Cerebellar cortex (tissue), 1 donor: ENCODE data around the gene HMBS.

Experiments
- DNase-seq: peaks from one replicate; pipeline ENCODE4 v3.0.0-alpha.2; 2015; ENCODE audit warnings: low spot score

HMBS gene

DNA sequence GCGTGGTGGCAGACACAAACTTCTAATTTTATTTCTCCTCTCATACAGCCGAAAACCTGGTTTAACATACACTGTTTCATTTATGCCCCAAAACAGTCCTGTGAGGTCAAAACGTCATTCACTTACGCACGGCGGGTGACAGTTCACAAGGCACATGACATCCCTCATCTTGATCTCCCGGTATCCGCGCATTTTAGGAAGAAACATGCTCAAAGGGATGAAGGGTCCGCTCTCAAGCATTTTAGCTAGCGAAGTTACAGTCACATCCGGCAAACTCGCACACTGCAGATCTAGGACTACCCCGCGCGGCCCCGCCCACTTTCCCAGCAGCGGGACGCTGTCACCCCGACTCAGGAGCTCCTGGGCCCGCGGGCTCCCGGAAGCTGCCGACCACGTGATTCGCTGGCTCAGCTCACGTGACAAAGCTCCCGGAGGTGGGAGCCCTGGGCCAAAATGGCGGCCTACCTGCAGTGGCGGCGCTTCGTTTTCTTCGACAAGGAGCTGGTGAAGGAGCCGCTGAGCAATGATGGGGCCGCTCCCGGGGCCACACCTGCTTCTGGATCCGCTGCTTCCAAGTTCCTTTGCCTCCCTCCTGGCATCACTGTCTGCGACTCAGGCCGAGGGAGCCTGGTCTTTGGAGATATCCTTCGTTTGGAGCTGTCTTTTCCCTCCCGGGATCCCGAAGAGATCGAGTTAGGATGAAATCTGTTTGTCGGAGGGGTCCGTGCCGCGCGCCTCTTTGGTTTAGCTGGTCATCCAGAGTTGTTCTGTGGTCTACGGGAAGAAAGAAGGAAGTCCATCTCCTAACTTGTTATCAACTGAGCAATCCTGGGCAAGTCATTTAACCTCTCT is 17.1 kb upstream of the HMBS start, which contains the start of gene VPS11:
Gene VPS11 (plus strand): TSS at position 448 of the 852 bp plus-strand sequence. CDS start 6 bp downstream, at position 454.
- DNase-seq = peak; percentile 96

- DNase-seq = no peak
Measured at GRCh38 chr11:119077839-119078238, 6.8 kb upstream of the HMBS start.

GRCh38 chr11:119078675-119079420 is 5.8 kb upstream of the HMBS start:
- no peak for DNase-seq

- no peak for DNase-seq
Measured at GRCh38 chr11:119081682-119082260, 2.9 kb upstream of the HMBS start.

DNA sequence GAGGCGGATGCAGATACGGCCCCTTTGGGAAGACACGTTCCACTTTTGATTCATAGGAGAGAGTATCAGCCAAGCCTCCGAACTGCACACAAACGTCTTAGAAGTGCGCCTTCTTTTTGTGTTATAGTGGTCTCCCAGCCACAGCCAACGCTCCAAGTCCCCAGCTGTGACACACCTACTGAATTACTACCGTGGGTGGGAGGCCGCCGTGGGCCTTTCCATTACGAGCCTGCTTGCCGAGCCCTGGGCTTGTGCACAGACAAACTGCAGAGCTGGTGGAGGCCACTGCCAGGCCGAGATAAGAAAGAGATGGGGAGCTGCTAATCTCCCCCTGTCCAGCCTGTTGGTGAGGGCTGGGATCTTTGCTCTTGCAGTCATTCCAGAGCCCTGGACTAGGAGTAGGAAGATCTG is 761 bp downstream of the HMBS start:
- DNase-seq = no peak

- no peak for DNase-seq
Measured at GRCh38 chr11:119087123-119087522, 2.4 kb downstream of the HMBS start.

- no peak for DNase-seq
Measured at GRCh38 chr11:119087747-119088241, 3.1 kb downstream of the HMBS start.

DNA sequence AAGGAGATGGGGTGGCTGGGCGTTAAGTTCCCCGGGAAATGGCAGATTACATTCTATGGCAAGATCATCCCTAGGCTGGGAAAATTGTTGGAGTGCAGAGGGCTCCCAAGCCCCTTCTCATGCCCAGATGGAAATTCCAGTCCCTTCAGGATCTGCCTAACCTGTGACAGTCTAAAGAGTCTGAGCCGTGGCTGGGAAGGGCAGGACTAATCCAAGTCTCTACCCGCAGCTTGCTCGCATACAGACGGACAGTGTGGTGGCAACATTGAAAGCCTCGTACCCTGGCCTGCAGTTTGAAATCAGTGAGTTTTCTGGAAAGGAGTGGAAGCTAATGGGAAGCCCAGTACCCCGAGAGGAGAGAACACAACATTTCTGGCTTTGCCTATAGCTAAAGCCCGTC is 3.7 kb downstream of the HMBS start:
- no peak for DNase-seq

- no peak for DNase-seq
Measured at GRCh38 chr11:119089319-119089718, 4.6 kb downstream of the HMBS start.

GRCh38 chr11:119091178-119091577 is 6.5 kb downstream of the HMBS start:
- no peak for DNase-seq

DNA sequence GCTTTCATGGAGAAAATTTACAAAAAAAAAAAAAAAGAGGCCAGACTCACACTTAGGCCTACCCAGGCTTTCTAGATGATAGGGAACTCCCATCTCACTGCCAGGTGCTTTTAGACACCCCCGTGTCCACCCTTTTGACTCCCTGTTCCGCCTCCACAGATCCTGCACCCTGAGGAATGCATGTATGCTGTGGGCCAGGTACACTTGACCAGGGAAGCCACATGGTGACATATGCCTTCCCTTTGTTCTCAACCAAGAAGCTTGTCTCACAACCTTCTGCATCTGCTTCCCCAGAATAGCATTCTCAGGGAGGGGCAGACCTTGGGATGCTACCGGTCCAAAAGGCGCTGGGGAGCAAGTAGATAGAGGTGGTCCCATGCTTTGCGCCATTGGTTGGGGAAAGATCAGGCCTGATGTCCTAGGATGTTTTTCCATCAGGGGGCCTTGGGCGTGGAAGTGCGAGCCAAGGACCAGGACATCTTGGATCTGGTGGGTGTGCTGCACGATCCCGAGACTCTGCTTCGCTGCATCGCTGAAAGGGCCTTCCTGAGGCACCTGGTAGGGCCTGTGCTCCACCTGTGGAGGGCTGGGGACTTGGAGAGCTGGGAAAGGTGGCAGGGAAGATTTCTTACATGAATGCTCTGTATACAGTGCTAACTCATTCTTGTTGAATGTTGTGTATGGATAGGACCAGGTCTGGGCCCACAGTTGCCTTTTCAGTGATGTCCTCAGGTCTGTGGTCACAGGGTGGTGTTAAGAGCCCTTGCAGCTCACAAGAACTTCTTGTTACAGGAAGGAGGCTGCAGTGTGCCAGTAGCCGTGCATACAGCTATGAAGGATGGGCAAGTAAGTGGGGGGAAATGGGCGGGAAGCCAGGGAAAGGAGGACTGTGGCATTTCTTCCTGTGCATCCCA is 7.5 kb downstream of the HMBS start:
- DNase-seq = no peak

DNA sequence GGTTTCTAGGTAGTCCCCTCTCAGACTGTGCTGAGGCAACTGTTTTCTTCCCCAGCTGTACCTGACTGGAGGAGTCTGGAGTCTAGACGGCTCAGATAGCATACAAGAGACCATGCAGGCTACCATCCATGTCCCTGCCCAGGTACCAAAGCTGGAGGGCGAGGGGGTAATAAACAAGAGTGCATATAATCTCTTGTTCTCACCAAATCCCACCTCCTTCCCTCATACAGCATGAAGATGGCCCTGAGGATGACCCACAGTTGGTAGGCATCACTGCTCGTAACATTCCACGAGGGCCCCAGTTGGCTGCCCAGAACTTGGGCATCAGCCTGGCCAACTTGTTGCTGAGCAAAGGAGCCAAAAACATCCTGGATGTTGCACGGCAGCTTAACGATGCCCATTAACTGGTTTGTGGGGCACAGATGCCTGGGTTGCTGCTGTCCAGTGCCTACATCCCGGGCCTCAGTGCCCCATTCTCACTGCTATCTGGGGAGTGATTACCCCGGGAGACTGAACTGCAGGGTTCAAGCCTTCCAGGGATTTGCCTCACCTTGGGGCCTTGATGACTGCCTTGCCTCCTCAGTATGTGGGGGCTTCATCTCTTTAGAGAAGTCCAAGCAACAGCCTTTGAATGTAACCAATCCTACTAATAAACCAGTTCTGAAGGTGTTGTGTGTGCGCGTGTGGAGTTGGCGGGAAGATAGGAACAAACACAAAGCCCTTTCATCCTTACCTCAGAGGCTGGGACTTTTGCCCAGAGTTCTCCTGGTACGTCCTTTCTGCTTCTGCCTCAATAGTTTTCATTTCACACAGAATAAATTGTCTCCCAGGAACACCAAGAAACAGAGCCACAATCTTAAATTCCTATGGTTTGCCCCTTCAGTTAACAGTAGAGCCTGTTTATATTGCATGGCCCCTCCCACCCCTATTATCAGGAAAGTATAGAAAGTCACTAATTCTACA is 8.5 kb downstream of the HMBS start:
- peak; percentile 35 for DNase-seq

DNA sequence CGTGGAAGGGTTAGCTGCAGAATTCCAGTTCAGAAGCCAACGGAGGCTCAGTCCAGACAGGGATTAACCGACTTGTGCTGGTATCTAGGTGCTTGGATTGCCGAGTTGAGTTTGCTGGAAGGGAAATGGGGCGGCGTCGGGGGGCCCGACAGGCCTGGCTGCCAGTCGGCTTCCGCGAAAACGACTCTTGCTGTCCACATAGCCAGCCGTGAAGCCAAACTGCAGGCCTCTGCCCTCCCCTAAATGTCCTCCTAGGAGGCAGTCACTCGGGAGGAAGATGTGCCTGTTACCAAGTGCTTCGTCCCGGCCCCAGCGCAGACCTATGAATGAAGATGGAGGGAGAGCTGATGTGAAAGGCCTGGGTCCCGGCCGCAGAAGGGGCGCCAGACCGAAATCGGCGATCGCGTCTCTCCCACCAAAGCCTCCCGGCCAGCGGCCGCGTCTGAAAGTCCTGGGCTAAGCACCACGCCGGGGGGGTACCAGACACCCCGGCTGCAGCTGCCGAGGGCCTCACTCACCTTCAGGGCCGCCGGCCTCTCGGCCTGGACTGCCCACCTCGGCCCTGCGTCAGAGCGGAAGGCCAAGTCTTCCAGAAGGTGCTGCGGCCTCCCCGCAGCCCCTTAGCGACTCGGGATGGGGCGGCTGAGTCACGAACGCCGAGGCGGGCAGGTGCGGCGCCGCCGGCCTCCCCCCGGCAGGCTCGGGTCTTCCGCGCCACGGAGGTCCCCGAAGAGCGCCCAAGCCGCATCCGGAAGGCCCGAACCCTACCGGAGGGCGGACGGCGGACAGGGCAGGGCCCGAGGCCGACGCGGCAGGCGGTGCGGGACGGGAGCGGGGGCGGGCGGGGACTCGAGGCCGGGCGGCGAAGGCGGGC is 9.5 kb downstream of the HMBS start:
- DNase-seq = no peak

GRCh38 chr11:119094816-119095065 is 10.1 kb downstream of the HMBS start:
- DNase-seq = peak; percentile 82

DNA sequence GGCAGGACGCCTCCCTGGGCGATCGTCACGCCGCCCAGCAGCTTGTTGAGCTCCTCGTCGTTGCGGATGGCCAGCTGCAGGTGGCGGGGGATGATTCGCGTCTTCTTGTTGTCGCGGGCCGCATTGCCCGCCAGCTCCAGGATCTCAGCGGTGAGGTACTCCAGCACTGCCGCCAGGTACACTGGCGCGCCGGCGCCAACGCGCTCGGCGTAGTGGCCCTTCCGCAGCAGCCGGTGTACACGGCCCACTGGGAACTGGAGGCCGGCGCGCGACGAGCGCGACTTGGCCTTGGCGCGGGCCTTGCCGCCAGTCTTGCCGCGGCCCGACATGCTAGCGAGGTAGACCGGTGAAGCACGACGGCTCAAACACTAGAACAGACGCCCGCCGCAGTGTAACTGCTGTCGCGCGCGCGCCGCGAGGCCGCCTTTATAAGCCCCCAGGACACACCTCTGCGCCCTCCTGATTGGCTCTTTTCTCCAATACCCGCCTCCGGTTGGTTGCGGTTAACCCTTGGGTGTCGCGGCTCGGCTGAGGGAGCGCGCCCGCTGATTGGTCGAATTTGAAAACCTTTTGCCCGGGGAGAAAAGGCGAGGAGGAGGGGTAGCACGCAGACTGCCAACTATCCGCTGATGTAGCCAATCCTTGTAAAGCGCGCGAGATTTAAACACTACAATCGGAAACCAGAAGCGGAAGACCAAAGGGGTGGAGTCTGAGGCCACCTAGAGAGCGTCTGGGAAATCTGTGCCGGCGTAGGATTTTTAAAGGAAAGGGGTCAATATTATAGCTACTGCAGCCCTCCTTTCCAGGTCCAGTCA is 10.6 kb downstream of the HMBS start:
- DNase-seq = peak; percentile 100

DNA sequence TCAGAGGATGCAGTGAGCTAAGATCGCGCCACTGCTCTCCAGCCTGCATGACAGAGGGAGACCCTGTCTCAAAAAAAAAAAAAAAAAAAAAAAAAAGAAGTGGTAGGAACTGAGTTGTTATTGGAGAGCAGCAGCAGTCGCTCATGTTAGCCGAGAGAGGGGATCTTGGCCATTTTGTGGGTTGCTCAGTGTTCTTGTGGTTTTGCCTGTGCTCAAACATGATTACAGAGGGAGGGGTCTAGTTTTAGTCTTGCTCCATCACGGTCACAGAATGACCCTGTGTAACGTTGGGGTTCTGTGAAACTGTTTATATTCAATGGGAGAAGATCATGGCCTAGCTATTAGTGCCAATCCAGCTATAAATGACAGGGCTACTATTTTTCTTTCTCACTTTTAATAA is 15.0 kb downstream of the HMBS start:
- no peak for DNase-seq

DNA sequence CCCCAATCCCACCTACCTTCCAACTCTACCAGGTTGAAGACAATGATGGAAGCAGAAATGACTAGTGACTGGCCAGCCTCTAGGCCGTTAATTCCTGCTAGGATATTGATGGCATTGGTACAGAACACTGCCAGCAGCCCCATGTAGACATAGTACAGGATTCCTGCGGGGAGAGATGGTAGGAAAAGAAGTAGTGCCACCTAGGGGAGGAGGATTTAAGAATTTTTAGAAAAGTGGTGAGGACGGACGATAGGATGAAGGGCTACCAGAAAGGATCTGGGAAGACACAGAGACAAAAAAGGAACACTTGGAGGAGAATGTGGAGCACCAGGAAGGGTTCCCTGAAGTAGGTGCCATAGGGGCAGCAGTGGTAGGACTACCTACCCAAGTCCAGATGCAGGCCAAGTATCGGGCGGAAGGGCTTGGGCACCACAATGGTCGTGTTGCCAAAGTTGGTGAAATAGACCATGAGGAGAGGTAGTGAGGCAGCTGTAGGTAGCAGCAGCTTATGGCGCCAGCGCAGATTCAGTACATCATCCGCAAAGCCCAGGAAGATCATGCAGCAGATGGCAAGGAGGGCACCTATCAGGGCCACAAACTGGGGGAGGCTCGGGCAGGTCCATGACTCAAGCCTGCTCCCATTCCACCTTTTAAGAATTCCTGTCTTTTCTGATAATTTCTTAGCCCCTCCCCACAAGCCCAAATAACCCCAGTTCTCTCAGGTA is 15.7 kb downstream of the HMBS start:
- DNase-seq = peak; percentile 49
